Activated T-cell treated with anti-CD3 and anti-CD28 coated beads, Interleukin-2, amount 50 U/mL, for 4 hours (primary cell): ENCODE data around the gene MIPEP. TPM values are rescaled to one million over a fixed set of nuclear protein-coding genes. Genes with fewer than 3 reads are reported as not detected.

Experiments used
- ATAC-seq, 2 donors: fragments of 200-7000 bp; cut with Tn5 transposase; one replicate each; pipeline ENCODE4 v1.10.0; 2021
- DNase-seq: peaks from one replicate; pipeline ENCODE4 v3.0.0-alpha.2; 2020
- H3K27me3 Mint-ChIP-seq: one replicate; pipeline ENCODE4 v1.8.0; 2021; ENCODE audit warnings: low read depth, mixed read lengths
- H3K36me3 Mint-ChIP-seq: one replicate; pipeline ENCODE4 v1.8.0; 2022; ENCODE audit warnings: mixed read lengths; ENCODE audit not compliant: insufficient read depth
- H3K4me1 Mint-ChIP-seq: one replicate; pipeline ENCODE4 v1.8.0; 2021; ENCODE audit warnings: low read depth, mixed read lengths
- H3K4me3 Mint-ChIP-seq: one replicate; pipeline ENCODE4 v1.8.0; 2021; ENCODE audit warnings: mild to moderate bottlenecking, moderate library complexity, mixed read lengths
- H3K9me3 Mint-ChIP-seq: one replicate; pipeline ENCODE4 v1.8.0; 2021; ENCODE audit warnings: mixed read lengths
- total RNA-seq, 3 donors: library from RNA; stranded (reverse); gene quantifications; one replicate each; pipeline ENCODE4 v1.2.1, GENCODE V29; 2021

Gene MIPEP
- total RNA-seq, 3 donors from 2014 or later = 15.1 to 20.1 (median 17.4) TPM

- H3K9me3 Mint-ChIP-seq = no peaks in the 10 kb centered on the region
- DNase-seq = no peak
- no peak for ATAC-seq
- peaks cover 4% of the 10 kb centered on the region for H3K4me1 Mint-ChIP-seq
- H3K36me3 Mint-ChIP-seq = peaks cover 23% of the 10 kb centered on the region
- H3K27me3 Mint-ChIP-seq = no peaks in the 10 kb centered on the region
- no peak overlapping the region for H3K4me3 Mint-ChIP-seq
These were observed 36.8 kb downstream of the MIPEP start for GRCh38 chr13:23852351-23852750.

GRCh38 chr13:23851106-23851505 is 38.1 kb downstream of the MIPEP start:
- Mint-ChIP-seq H3K36me3 (peaks cover 26% of the 10 kb centered on the region), H3K9me3 (no peaks in the 10 kb centered on the region), H3K4me1 (peaks cover 6% of the 10 kb centered on the region), H3K27me3 (no peaks in the 10 kb centered on the region), H3K4me3 (no peak overlapping the region)
- ATAC-seq (no peak), DNase-seq (no peak)

GRCh38 chr13:23850134-23850533 is 39.1 kb downstream of the MIPEP start:
- H3K9me3 Mint-ChIP-seq = no peaks in the 10 kb centered on the region
- H3K4me3 Mint-ChIP-seq = no peak overlapping the region
- no peaks in the 10 kb centered on the region for H3K27me3 Mint-ChIP-seq
- ATAC-seq (no peak), DNase-seq (no peak)
- H3K36me3 Mint-ChIP-seq = peaks cover 23% of the 10 kb centered on the region
- peaks cover 6% of the 10 kb centered on the region for H3K4me1 Mint-ChIP-seq

GRCh38 chr13:23849670-23850069 is 39.5 kb downstream of the MIPEP start:
- no peak for ATAC-seq
- Mint-ChIP-seq H3K27me3 (no peaks in the 10 kb centered on the region), H3K36me3 (peaks cover 23% of the 10 kb centered on the region), H3K4me3 (no peak overlapping the region), H3K4me1 (peaks cover 6% of the 10 kb centered on the region), H3K9me3 (no peaks in the 10 kb centered on the region)
- DNase-seq = no peak

GRCh38 chr13:23848646-23849141 is 40.5 kb downstream of the MIPEP start:
- Mint-ChIP-seq H3K27me3 (no peaks in the 10 kb centered on the region), H3K9me3 (no peaks in the 10 kb centered on the region), H3K4me1 (peaks cover 9% of the 10 kb centered on the region), H3K36me3 (peaks cover 21% of the 10 kb centered on the region), H3K4me3 (no peak overlapping the region)
- DNase-seq (no peak), ATAC-seq (no peak)

- Mint-ChIP-seq H3K9me3 (no peaks in the 10 kb centered on the region), H3K4me3 (no peak overlapping the region), H3K27me3 (no peaks in the 10 kb centered on the region), H3K36me3 (peaks cover 21% of the 10 kb centered on the region), H3K4me1 (peaks cover 11% of the 10 kb centered on the region)
- no peak for ATAC-seq
- no peak for DNase-seq
These were observed 41.2 kb downstream of the MIPEP start for GRCh38 chr13:23848019-23848418.

- Mint-ChIP-seq H3K4me3 (no peak overlapping the region), H3K9me3 (no peaks in the 10 kb centered on the region), H3K27me3 (no peaks in the 10 kb centered on the region), H3K4me1 (peaks cover 11% of the 10 kb centered on the region), H3K36me3 (peaks cover 22% of the 10 kb centered on the region)
- DNase-seq (no peak), ATAC-seq (no peak)
These were observed 41.7 kb downstream of the MIPEP start for GRCh38 chr13:23847497-23847896.

- H3K27me3 Mint-ChIP-seq = no peaks in the 10 kb centered on the region
- H3K9me3 Mint-ChIP-seq = no peaks in the 10 kb centered on the region
- peaks cover 11% of the 10 kb centered on the region for H3K4me1 Mint-ChIP-seq
- DNase-seq (no peak), ATAC-seq (no peak)
- H3K4me3 Mint-ChIP-seq = no peak overlapping the region
- H3K36me3 Mint-ChIP-seq = peaks cover 26% of the 10 kb centered on the region
These were observed 44.0 kb downstream of the MIPEP start for GRCh38 chr13:23845105-23845725.

GRCh38 chr13:23844132-23844531 is 45.1 kb downstream of the MIPEP start:
- H3K27me3 Mint-ChIP-seq = no peaks in the 10 kb centered on the region
- H3K4me3 Mint-ChIP-seq = no peak overlapping the region
- H3K36me3 Mint-ChIP-seq = peaks cover 28% of the 10 kb centered on the region
- H3K4me1 Mint-ChIP-seq = peaks cover 11% of the 10 kb centered on the region
- DNase-seq (no peak), ATAC-seq (no peak)
- no peaks in the 10 kb centered on the region for H3K9me3 Mint-ChIP-seq

- DNase-seq = no peak
- Mint-ChIP-seq H3K9me3 (no peaks in the 10 kb centered on the region), H3K4me3 (no peak overlapping the region), H3K4me1 (peaks cover 11% of the 10 kb centered on the region), H3K36me3 (peaks cover 31% of the 10 kb centered on the region), H3K27me3 (no peaks in the 10 kb centered on the region)
- no peak for ATAC-seq
These were observed 45.8 kb downstream of the MIPEP start for GRCh38 chr13:23843436-23843835.

- no peaks in the 10 kb centered on the region for H3K9me3 Mint-ChIP-seq
- DNase-seq = no peak
- no peaks in the 10 kb centered on the region for H3K27me3 Mint-ChIP-seq
- no peak for ATAC-seq
- H3K4me1 Mint-ChIP-seq = peaks cover 8% of the 10 kb centered on the region
- H3K36me3 Mint-ChIP-seq = peaks cover 30% of the 10 kb centered on the region
- H3K4me3 Mint-ChIP-seq = no peak overlapping the region
These were observed 46.8 kb downstream of the MIPEP start for GRCh38 chr13:23842406-23842805.

GRCh38 chr13:23833733-23834611 is 55.2 kb downstream of the MIPEP start:
- Mint-ChIP-seq H3K4me3 (no peak overlapping the region), H3K9me3 (no peaks in the 10 kb centered on the region), H3K4me1 (no peaks in the 10 kb centered on the region), H3K36me3 (peaks cover 31% of the 10 kb centered on the region), H3K27me3 (no peaks in the 10 kb centered on the region)
- no peak for ATAC-seq
- no peak for DNase-seq

GRCh38 chr13:23828866-23829265 is 60.3 kb downstream of the MIPEP start:
- Mint-ChIP-seq H3K9me3 (peaks cover 8% of the 10 kb centered on the region), H3K36me3 (peaks cover 34% of the 10 kb centered on the region), H3K27me3 (no peaks in the 10 kb centered on the region), H3K4me3 (no peak overlapping the region), H3K4me1 (no peaks in the 10 kb centered on the region)
- ATAC-seq (no peak), DNase-seq (no peak)

- Mint-ChIP-seq H3K4me3 (no peak overlapping the region), H3K36me3 (peaks cover 30% of the 10 kb centered on the region), H3K4me1 (no peaks in the 10 kb centered on the region), H3K9me3 (peaks cover 8% of the 10 kb centered on the region), H3K27me3 (no peaks in the 10 kb centered on the region)
- no peak for DNase-seq
- ATAC-seq = no peak
These were observed 61.1 kb downstream of the MIPEP start for GRCh38 chr13:23828086-23828485.

GRCh38 chr13:23825179-23825578 is 64.0 kb downstream of the MIPEP start:
- H3K36me3 Mint-ChIP-seq = peaks cover 32% of the 10 kb centered on the region
- no peak overlapping the region for H3K4me3 Mint-ChIP-seq
- H3K4me1 Mint-ChIP-seq = no peaks in the 10 kb centered on the region
- ATAC-seq (no peak), DNase-seq (no peak)
- H3K27me3 Mint-ChIP-seq = no peaks in the 10 kb centered on the region
- H3K9me3 Mint-ChIP-seq = peaks cover 8% of the 10 kb centered on the region
